ENCODE data around the gene SP100. TPM values are rescaled to one million over a fixed set of nuclear protein-coding genes. Genes with fewer than 3 reads are reported as not detected.
"Not testable (repeated sequence)": the region's sequence is repeated elsewhere in the genome, so short reads cannot be mapped to it uniquely, and the experiment has no call there.

SP100 gene
- polyA plus RNA-seq, 3 donors = 36.7 to 67.8 (median 41.8) TPM

DNA sequence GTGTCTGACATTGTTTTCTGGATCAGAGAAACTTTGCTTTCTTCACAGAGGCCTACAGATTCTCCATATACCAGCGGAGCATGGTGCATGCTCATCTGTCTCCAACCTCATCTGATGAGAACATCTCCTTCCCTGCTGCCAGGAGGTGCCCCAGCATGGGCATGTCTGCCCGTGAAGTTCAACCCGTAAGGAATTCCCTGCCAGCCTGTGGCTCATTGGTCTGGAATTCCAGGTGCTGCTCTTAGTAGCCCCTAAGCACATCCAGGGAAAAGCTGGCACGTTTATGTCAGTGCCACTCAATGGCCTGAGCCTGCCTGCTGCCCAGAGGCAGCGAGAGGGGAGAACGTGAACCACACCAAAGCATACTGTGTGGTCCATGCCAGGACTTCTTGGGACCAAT, 1.7 kb upstream of the SP100 start:
- WGBS, 3 donors = 94 to 97% (median 95%) methylated on average over 6 of the region's 6 CpGs
- no peak overlapping the region for H3K27ac ChIP-seq (ENCODE audit: low read depth, low read length)

DNA sequence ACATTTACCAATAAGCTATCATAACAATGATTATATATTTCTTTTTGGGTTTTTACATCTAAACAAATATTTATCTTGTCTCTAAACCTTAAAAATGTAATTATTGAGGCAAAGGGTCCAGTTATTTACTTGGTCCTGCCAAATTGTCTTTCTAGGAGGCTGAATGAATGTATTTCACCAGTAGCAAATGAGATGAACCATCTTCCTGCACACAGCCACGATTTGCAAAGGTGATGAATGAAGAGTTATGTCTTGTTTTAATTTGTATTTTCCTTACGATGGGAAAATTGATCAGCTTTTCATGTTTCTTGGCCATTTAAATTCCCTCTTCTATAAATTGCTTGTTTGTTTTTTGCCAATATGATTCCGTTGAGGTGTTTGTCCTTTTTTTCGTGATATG, 1.4 kb downstream of the SP100 start:
- 40 to 53% (median 48%) methylated on average over 4 of the region's 4 CpGs for WGBS, 3 donors
- H3K27ac ChIP-seq (ENCODE audit: low read depth, low read length) = no peak overlapping the region

DNA sequence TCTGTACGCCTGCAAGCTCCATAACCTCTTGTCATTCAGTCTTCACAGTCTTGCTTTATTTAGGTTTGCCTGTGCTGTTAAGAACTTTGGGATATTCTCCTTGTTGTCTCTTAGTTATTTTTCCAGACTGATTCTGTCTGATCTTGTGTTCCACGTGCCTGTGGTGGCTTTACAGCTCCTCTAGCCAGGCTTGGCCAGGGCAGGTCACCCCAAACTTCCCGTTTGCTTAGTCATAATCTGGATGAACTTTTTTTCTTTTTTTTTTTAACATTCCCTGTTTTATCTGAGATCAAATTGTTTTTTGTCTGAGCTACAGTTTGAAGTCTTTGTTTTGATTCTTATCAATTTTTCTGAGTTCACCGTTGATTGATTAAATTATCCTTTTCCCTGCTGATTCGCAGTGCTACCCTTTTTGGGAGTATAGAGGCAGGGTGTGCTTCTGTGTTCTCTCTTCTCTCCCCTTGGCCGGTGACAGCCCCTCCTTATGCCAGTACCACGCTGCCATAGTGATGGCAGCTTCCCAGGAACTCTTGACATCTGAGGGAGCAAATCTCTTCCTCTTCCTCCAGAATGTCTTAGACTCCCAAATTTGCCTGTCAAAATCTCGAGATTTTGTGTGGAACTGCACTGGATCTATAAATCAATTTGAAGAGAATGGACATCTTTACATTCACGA, 2.5 kb downstream of the SP100 start:
- 39 to 53% (median 50%) methylated on average over 9 of the region's 9 CpGs for WGBS, 3 donors
- H3K27ac ChIP-seq (ENCODE audit: low read depth, low read length) = no peak overlapping the region

DNA sequence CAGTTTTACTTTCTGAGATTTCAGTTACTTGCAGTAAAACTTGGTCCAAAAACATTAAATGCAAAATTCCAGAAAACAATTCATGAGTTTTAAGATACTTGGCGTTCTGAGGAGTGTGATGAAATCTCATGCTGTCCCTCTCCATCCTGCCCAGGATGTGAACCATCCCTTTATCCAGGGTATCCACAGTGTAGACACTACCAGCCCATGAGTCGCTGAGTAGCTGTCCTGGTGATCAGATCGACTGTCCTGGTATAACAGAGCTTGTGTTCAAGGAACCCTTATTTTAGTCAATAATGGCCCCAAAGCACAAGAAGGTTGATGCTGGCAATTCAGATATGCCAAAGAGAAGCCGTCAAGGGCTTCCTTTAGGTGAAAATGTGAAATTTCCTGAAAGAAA, 3.2 kb downstream of the SP100 start:
- H3K27ac ChIP-seq (ENCODE audit: low read depth, low read length) = no peak overlapping the region
- 75 to 91% (median 81%) methylated on average over 4 of the region's 4 CpGs for WGBS, 3 donors

DNA sequence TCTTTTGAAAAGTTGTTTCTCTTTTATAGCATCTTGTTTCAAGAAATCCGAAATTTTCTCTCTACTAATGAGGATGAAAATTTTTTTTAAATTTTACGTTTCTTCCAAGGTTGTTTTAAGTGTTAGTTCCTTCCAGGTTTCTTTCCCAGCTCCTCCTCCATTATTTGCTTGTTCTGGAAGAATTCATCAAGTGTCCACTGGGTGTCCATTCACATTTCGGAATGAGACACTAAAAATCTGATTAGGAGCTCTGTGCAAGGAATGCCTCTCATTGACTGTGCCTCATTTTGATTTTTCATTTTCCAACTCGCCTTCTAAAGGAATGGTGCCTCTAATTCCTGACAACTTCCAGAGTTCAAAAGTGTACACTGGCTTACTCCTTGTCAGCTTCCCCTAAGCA, 6.1 kb downstream of the SP100 start:
- 87 to 88% (median 88%) methylated on average over 4 of the region's 4 CpGs for WGBS, 3 donors
- no peak overlapping the region for H3K27ac ChIP-seq (ENCODE audit: low read depth, low read length)

DNA sequence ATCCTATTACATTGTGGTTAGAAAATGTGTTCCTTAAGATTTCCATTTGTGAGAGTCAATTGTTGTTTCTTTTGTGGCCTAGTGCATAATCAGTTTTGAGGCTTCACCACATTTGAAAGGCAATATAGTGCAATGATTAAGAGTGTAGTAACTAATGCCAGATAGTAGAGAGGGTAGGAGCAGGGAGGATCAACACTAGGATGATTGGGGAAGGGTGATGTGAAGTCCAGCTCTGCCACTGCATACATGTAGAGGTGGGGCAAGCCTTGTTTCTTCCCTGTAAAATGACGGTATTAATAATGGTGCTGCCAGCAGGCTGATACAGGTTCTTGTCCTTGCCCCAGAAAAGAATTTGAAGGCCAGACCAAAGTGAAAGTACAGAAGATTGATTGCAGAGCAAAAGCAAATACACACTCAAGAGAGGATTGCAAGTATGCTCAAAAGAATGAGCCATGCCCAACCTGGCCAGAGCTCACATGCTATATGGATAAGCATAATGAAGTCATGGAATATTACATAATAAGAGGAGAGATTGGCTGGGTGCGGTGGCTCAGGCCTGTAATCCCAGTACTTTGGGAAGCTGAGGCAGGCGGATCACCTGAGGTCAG, 8.0 kb downstream of the SP100 start:
- 48 to 88% (median 88%) methylated on average over 3 of the region's 3 CpGs for WGBS, 3 donors
- H3K27ac ChIP-seq (ENCODE audit: low read depth, low read length) = no peak overlapping the region

DNA sequence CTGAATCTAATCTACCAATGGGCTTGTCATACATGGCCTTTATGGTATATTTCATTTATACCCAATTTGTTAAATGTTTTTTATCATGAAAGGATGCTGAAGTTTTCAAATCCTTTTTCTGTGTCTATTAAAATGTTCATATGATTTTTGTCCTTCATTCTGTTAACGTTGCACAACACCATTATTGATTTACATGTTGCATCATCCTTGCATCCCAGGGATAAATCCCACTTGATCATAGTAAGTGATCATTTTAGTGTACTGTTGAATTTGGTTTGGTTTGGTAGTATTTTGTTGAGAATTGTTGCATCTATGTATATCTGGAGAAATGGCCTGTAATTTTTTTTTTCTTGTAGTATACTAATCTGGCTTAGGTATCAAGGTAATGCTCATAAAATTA, 9.4 kb downstream of the SP100 start:
- H3K27ac ChIP-seq (ENCODE audit: low read depth, low read length) = no peak overlapping the region
- WGBS, 3 donors = 37 to 63% (median 62%) methylated on average over 1 of the region's 1 CpG

DNA sequence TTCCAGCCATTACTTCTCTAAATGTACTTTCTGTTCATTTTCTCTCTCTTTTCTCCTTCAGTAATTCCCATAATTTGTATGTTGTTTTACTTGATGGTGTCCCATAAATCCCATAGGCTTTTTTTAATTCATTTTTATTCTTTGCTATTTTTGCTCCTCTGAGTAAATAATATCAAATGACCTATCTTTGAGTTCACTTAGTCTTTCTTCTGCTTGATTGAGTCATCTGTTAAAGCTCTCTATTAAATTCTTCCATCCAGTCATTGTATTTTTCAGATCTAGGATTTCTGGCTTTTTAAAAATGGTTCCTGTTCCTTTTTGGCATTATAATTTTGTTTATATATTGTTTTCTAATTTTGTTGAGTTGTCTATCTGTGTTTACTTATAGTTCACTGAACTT, 13.5 kb downstream of the SP100 start:
- no peak overlapping the region for H3K27ac ChIP-seq (ENCODE audit: low read depth, low read length)

DNA sequence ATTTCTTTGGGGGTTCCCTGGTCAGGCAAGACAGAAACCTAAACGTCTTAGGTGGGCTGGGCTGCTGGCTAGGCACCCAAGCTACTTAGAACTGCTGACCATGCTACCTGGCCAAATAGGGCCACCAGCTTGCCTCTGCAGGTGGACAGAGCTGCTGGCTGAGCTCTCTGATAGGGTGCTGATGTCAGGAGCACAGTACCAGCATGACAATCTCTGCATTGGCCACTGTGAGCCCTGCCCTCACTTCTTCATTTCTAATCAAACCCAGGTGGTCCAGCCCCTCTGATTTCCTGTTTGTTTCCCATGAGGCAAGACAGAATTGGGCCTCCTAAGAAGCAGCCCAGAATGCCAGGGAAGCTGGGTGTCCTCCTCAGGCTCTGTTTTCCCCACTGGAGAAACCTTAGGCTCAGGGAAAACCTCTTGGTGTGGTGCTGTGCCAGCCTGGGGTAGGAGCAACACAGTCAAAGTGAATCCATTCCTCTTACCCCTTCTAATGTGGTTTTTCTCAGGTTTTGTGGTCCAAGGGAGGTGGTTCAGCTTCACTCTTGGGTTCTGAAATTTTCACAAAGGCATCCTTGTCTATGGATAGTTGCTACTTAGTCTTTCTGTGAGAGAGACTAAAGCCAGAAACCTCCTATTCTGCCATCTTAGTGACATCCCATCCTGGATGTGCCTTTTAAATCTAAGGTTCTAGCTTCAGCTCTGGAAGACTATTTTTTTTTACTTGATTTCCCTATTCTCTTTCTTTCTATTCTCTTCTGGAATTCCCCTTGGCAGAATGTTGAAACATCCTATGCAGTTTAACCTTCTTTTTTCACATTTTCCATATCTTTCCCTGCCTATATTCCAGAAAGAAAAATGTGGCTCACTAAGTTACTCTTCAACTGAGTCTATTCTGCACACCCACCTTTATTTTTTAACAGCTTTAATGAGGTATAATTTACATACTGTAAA, 15.2 kb downstream of the SP100 start:
- no peak overlapping the region for H3K27ac ChIP-seq (ENCODE audit: low read depth, low read length)
- 84 to 93% (median 92%) methylated on average over 1 of the region's 1 CpG for WGBS, 3 donors

DNA sequence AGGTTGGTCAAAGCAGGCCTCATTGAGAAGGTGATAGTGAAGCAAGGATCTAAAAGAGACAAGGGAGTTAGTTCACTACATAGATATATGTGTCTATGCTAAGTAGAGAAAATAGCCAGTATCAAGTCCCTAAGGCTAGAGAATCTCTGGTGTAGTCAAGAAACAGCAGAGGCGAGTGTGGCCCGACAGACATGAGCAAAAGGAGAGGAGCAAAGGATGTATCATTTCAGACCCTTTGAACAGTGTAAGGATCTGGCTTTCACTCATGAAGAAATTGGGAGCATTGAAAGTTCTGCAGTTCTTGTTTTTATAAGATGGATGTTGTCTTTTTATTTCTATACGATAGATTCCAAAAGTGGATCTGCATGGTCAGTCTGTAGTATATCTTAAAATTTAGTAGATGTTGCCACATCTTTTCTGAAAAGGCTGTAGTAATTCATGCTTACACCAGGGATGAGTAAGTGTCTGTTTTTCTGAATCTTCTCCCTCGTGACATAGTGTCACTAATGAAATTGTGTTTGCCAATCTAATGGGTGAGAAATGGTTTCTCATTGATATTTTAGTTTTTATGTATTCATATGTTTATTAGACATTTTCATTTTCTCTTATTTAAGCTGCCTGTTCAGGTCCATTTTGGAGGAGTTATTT, 18.8 kb downstream of the SP100 start:
- WGBS, 3 donors = 69 to 87% (median 78%) methylated on average over 4 of the region's 4 CpGs
- H3K27ac ChIP-seq (ENCODE audit: low read depth, low read length) = no peak overlapping the region

DNA sequence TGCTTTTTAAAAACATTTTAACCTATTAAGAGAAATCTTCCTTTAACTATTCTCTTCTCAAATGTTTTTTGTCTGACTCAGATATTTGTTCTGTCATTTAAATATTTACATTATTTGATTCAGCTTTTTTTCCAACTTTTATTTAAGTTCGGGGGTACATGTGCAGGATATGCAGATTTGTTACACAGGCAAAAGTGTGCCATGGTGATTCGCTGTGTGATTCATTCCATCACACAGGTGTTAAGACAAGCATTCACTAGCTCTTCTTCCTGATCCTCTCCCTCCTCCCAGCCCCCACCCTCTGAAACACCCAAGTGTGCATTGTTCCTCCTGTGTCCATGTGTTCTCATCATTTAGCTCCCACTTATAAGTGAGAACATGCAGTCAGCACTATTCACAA, 19.4 kb downstream of the SP100 start:
- H3K27ac ChIP-seq (ENCODE audit: low read depth, low read length) = no peak overlapping the region
- 91 to 97% (median 94%) methylated on average over 2 of the region's 2 CpGs for WGBS, 3 donors

DNA sequence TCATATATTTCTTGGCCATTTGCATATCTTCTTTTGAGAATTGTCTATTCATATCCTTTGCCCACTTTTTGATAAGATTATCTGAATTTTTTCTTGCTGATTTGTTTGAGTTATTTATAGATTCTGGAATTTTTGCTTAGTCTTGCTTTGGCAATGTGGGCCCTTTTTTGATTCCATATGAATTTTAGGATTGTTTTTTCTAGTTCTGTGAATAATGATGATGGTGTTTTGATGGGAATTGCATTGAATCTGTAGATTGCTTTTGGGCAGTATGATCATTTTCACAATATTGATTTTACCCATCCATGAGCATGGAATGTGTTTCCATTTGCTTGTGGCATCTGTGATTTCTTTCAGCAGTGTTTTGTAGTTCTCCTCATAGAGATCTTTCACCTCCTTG, 23.1 kb downstream of the SP100 start:
- H3K27ac ChIP-seq (ENCODE audit: low read depth, low read length) = not testable (repeated sequence)

DNA sequence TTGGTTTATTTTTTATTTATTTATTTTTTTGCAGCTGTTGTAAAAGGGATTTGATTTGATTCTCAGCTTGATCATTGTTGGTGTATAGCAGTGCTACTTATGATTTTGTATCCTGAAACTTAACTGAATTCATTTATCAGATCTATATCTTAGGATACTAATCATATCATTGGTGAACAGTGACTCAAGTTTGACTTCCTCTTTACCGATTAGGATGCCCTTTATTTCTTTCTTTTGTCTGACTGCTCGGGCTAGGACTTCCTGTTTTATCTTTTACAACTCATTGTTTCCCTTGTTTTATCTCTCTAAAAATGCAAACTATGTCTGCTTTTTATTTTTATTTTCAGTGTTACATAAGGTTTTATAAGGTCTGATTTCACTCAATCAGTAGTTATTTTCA, 23.6 kb downstream of the SP100 start:
- H3K27ac ChIP-seq (ENCODE audit: low read depth, low read length) = no peak overlapping the region
- 27 to 58% (median 34%) methylated on average over 2 of the region's 2 CpGs for WGBS, 3 donors

DNA sequence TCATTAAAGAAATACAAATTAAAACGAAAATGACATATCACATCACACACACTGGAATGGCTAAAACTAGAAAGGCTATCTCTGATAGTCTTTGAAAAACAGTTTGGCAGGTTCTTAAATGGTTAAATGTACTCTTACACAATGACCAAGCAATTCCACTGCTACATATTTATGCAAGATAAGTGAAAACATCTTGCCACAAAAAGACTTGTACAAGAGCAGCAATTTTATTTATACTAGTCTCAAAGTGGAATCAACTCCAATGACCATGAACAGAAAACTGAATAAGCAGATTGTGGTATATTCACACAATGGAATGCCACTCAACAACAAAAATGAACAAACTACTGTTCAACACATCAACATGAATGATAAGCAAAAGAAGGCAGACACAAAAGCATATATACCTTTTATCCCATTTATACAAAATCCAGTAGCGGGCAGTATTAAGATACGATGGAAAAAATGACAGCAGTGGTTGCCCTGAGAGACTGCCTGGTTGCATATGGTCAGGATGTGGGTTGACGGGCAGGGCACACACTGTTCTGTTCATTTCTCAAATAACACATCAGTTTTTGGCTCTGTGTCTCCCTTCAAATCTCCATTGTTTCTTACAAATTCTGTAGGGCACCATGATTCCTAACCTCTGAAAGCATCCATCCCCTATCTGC, 25.4 kb downstream of the SP100 start:
- no peak overlapping the region for H3K27ac ChIP-seq (ENCODE audit: low read depth, low read length)
- 56 to 84% (median 60%) methylated on average over 4 of the region's 4 CpGs for WGBS, 3 donors

DNA sequence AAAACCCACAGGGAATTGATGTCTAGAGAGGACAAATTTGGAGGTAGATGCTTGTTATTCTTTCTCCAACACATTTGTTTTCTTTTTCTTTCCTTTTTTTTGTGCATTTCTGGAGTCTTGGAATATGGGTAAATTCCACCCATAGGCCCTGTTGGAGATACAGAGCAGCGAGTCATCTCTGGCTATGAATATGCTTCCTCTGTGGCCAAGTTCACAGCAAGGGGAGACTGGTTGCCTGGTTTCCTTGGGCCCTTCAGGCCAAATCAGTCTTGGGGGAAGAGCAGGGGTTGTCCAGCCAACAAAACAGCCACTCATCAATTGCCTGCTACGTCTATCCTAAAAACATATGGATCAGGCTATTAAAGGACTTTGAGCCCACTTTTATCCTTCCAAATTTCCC, 27.5 kb downstream of the SP100 start:
- 86 to 95% (median 90%) methylated on average over 2 of the region's 2 CpGs for WGBS, 3 donors
- H3K27ac ChIP-seq (ENCODE audit: low read depth, low read length) = no peak overlapping the region

DNA sequence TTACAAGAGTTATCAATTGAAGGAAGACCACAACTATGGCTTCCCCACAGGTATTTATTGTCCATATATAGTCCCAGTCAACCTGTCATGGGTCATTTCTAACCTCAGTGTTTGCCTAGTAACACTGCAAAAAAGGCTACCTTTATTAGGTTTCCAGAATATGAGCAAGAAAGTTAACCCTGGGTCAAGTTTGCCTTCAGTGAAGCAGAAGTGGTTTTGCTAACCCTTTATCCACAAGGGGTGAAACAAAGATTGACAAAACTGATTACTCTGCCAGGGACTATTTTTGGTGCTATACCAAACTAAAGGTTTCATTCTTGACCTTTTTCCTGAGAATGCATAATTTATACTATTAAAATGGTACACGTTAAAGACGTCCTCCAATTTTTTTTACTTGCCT, 28.8 kb downstream of the SP100 start:
- H3K27ac ChIP-seq (ENCODE audit: low read depth, low read length) = no peak overlapping the region
- 65 to 89% (median 65%) methylated on average over 2 of the region's 2 CpGs for WGBS, 3 donors

DNA sequence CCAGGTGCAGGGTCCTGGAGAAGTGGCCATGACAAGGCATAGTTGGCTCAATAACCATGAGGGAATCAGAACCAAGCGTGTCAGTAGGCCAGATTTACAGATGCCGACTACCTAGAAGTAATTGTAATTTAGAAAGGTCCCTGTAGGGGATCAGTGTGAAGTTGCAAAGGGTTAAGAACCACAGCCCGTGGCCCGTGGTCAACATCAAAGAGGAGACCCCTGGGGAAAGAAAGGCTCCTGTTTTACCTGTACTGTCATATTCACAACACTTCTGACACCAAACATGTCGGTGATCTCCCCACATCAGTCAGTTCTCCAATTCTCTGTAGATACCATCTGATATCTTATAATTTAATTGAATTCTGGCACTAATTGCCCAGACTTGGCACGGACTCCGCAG, 31.0 kb downstream of the SP100 start:
- WGBS, 3 donors = 87 to 93% (median 87%) methylated on average over 7 of the region's 7 CpGs
- no peak overlapping the region for H3K27ac ChIP-seq (ENCODE audit: low read depth, low read length)
